SJCRH30 (cell line): ENCODE data around the gene ADAM15. TPM values are rescaled to one million over a fixed set of nuclear protein-coding genes. Genes with fewer than 3 reads are reported as not detected.

ENCODE experiments used
- DNase-seq, 2 experiments: peaks; one replicate each; pipeline ENCODE4 v3.0.0-alpha.2; 2015 to 2020
- H3K27ac ChIP-seq: fragments of 250-450 bp; sonication (Bioruptor Pico); 2 replicates; pipeline ENCODE4 v1.5.1; 2020; ENCODE audit warnings: mild to moderate bottlenecking, moderate library complexity
- H3K27me3 ChIP-seq: fragments of 250-450 bp; sonication (Bioruptor Pico); 2 replicates; pipeline ENCODE4 v1.5.1; 2020; ENCODE audit warnings: mild to moderate bottlenecking, moderate library complexity
- H3K36me3 ChIP-seq: fragments of 250-450 bp; sonication (Bioruptor Pico); 2 replicates; pipeline ENCODE4 v1.5.1; 2020; ENCODE audit warnings: mild to moderate bottlenecking, moderate library complexity
- H3K4me1 ChIP-seq: fragments of 250-450 bp; sonication (Bioruptor Pico); 2 replicates; pipeline ENCODE4 v1.5.1; 2020; ENCODE audit warnings: mild to moderate bottlenecking, moderate library complexity
- H3K4me3 ChIP-seq: fragments of 250-450 bp; sonication (Bioruptor Pico); 2 replicates; pipeline ENCODE4 v1.5.1; 2020; ENCODE audit warnings: mild to moderate bottlenecking, moderate library complexity
- H3K9me3 ChIP-seq: fragments of 250-450 bp; sonication (Bioruptor Pico); replicated peaks from 2 replicates; pipeline ENCODE4 v1.5.1; 2020; ENCODE audit warnings: mild to moderate bottlenecking, moderate library complexity
- total RNA-seq: library from RNA; depleted of rRNA; stranded (reverse); fragments of >200 nt; shearing (Covaris generic); gene quantifications from 2 replicates; pipeline ENCODE4 v1.2.3, GENCODE V29; 2014; rRNA removed

The ADAM15 gene, protein sequence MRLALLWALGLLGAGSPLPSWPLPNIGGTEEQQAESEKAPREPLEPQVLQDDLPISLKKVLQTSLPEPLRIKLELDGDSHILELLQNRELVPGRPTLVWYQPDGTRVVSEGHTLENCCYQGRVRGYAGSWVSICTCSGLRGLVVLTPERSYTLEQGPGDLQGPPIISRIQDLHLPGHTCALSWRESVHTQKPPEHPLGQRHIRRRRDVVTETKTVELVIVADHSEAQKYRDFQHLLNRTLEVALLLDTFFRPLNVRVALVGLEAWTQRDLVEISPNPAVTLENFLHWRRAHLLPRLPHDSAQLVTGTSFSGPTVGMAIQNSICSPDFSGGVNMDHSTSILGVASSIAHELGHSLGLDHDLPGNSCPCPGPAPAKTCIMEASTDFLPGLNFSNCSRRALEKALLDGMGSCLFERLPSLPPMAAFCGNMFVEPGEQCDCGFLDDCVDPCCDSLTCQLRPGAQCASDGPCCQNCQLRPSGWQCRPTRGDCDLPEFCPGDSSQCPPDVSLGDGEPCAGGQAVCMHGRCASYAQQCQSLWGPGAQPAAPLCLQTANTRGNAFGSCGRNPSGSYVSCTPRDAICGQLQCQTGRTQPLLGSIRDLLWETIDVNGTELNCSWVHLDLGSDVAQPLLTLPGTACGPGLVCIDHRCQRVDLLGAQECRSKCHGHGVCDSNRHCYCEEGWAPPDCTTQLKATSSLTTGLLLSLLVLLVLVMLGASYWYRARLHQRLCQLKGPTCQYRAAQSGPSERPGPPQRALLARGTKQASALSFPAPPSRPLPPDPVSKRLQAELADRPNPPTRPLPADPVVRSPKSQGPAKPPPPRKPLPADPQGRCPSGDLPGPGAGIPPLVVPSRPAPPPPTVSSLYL
- 16.9 and 18.3 TPM in 2 replicates for total RNA-seq

- Histone ChIP-seq H3K4me1 (peaks cover 10% of the 10 kb centered on the region), H3K9me3 (no peaks in the 10 kb centered on the region), H3K4me3 (peak within 1 kb of the TSS; percentile 67), H3K27ac (peak within 1 kb of the TSS; percentile 67), H3K36me3 (no peaks in the 10 kb centered on the region), H3K27me3 (no peaks in the 10 kb centered on the region)
- peak; percentile 89 to 91 for DNase-seq
These were observed at the start of gene ADAM15 for GRCh38 chr1:155050560-155051341. Gene ADAM15, plus strand, starts transcription at chr1:155051316. Its CDS starts 71 bp downstream, at chr1:155051387.

GRCh38 chr1:155001425-155001674 lies 49.8 kb upstream of the ADAM15 start:
- H3K4me1 ChIP-seq, result no peaks in the 10 kb centered on the region

DNA sequence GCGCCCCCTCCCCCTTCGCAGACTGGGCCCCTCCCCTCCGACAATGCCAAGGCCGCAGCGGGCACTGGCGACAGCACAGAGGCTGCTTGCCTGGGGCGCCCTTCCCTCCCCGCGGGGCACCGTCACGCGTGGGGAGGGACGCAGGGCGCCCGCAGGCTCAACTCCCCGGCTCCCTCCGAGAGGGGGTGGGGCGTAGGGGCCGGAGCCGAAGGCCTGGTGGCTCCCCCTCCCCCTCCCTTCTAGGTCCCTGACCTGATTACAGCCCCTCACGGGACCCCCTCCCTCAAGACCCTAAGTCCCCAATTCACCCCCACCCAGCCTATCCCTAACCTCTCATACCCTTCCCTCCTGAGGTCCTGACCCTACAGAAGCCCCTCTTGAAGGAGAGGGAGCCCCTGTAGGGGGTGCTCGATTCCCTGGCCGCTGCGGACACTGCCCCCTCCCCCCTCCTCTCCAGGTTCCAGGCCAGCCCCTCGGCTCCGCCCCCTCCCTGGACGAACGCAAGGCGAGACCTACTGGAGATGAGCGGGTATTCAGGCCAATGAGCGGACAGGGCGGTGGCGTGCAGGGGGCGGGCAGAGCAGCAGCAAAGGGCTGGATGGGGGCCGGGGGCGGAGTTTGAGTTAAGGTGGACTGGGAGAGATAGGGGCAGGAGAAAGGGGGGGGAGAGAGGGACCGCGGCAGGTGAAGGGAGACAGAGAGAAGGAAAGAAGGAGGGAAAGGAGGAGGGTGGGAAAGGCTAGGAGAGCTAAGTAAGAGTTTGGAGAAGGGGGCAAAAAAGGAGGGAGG lies 49.2 kb upstream of the ADAM15 start:
- H3K27me3 ChIP-seq, result no peaks in the 10 kb centered on the region
- no peaks in the 10 kb centered on the region for H3K4me1 ChIP-seq
- H3K27ac ChIP-seq, result peak overlapping the region; percentile 82
- no peaks in the 10 kb centered on the region for H3K36me3 ChIP-seq
- peak overlapping the region; percentile 65 for H3K4me3 ChIP-seq
- DNase-seq, result peak; percentile 98 to 99
- H3K9me3 ChIP-seq, result no peaks in the 10 kb centered on the region

More at GRCh38 chr1:155001425-155001674, 49.8 kb upstream of the ADAM15 start:
- no peak for DNase-seq
- Histone ChIP-seq H3K36me3 (no peaks in the 10 kb centered on the region), H3K9me3 (no peaks in the 10 kb centered on the region), H3K27ac (peak overlapping the region; percentile 82), H3K27me3 (no peaks in the 10 kb centered on the region), H3K4me3 (peak overlapping the region; percentile 65)

GRCh38 chr1:155002464-155003226 lies 48.5 kb upstream of the ADAM15 start, which contains the start of gene ZBTB7B:
Gene ZBTB7B, plus strand, starts transcription at chr1:155002802. Its CDS starts 11,859 bp downstream, at chr1:155014661.
- Histone ChIP-seq H3K27me3 (no peaks in the 10 kb centered on the region), H3K4me3 (peak within 1 kb of the TSS; percentile 65), H3K9me3 (no peaks in the 10 kb centered on the region), H3K4me1 (no peaks in the 10 kb centered on the region), H3K36me3 (no peaks in the 10 kb centered on the region), H3K27ac (peak within 1 kb of the TSS; percentile 82)
- peak in 1 of 2 experiments; percentile 39 for DNase-seq

- Histone ChIP-seq H3K27me3 (no peaks in the 10 kb centered on the region), H3K36me3 (no peaks in the 10 kb centered on the region), H3K9me3 (no peaks in the 10 kb centered on the region), H3K27ac (no peak overlapping the region; the same call in 1 of the 2 replicates), H3K4me3 (peak overlapping the region; percentile 59), H3K4me1 (no peaks in the 10 kb centered on the region)
- peak; percentile 22 to 43 for DNase-seq
These were observed 47.8 kb upstream of the ADAM15 start for GRCh38 chr1:155003227-155003765.

GRCh38 chr1:155003766-155004351 lies 47.3 kb upstream of the ADAM15 start:
- peak overlapping the region; percentile 59 for H3K4me3 ChIP-seq
- no peaks in the 10 kb centered on the region for H3K27me3 ChIP-seq
- H3K9me3 ChIP-seq, result no peaks in the 10 kb centered on the region
- no peak overlapping the region; the same call in 1 of the 2 replicates for H3K27ac ChIP-seq
- no peaks in the 10 kb centered on the region for H3K36me3 ChIP-seq
- peak; percentile 54 to 64 for DNase-seq
- H3K4me1 ChIP-seq, result no peaks in the 10 kb centered on the region

DNA sequence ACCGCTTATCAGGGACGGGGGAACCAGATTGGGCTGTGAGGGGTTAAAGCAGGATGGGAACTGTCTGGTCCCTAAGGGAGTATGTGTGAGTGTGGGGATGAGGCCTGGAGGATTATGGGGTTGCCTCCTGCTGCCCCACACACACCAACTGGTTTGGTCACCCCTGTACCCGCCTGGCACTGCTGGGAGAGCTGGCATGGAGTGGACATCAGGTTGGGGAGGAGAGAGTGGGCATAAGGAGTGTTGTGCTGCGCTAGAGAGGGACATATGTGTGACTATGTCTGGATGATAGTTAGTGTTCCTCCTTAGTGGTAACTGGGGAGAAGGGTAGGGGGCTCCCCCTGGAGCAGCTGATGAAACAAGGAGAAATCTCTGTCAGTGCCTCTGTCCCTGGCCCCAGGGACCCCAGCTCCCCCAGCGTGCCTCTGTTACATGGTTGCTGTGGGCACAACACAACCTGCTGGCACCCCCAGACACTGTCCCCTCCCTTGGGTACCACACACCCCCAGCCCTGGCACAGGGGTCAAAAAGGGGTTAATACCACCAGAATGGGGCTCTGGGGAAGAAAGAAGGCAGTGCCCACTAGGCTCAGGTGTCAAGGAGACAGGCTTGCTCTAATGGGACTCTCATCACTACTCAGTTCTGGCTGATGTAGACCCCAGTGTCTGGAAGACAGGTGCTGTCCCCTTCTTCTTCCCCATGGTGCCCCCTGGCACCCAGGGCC lies 46.6 kb upstream of the ADAM15 start:
- Histone ChIP-seq H3K36me3 (no peaks in the 10 kb centered on the region), H3K9me3 (no peaks in the 10 kb centered on the region), H3K4me3 (peak overlapping the region; percentile 59), H3K27me3 (no peaks in the 10 kb centered on the region), H3K4me1 (no peaks in the 10 kb centered on the region), H3K27ac (no peak overlapping the region; the same call in 1 of the 2 replicates)
- DNase-seq, result no peak

DNA sequence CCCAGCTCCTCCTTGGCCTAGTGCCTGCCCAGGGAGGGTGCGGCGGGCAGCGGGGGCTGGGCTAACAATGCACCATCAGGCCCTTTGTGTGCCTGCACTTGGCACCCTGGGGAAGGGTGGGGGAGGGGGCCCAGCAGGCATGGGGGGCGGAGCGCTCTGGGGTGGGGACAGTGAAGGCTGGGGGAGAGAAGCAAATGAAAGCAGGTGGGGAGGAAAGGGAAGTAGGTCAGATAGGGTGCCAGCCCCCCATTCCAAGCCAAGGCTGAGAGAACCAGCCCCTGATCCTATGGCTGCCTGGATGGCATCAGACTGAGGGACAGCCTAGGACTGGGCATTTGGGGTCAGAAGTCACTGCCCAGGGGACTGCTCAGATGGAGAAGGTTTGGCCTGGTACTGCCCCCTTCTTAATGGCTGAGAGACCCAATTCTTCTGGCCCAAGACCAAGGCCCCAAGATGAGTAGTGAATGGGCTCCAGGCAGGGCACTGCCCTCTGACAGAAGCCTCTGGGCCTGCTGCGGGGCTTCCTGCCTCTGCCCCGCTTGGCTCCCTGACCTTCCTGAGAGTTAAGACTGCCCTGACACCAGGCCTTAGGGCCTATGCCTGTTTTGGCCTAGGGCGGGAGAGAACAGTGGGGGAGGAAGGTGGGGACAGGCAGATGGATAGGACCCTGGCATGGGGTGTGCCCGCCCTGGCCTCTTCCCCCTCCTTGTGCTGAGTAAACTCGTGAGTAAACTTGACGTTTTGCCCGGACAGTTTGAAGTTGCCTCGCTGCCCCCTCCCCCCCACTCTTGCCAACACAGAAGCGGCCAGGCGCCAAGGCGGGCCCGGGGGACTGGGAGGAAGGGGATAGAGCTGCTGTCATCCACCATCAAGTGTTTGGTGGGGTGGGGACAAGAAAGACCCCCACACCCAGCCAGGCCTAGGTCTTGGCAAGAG lies 45.8 kb upstream of the ADAM15 start:
- DNase-seq, result no peak
- Histone ChIP-seq H3K9me3 (no peaks in the 10 kb centered on the region), H3K27ac (no peak overlapping the region), H3K4me1 (no peaks in the 10 kb centered on the region), H3K36me3 (no peaks in the 10 kb centered on the region), H3K4me3 (no peak overlapping the region), H3K27me3 (no peaks in the 10 kb centered on the region)

- Histone ChIP-seq H3K9me3 (no peaks in the 10 kb centered on the region), H3K36me3 (no peaks in the 10 kb centered on the region), H3K27me3 (no peaks in the 10 kb centered on the region), H3K4me3 (no peak overlapping the region), H3K27ac (no peak overlapping the region), H3K4me1 (no peaks in the 10 kb centered on the region)
- DNase-seq, result peak; percentile 24 to 46
These were observed 44.5 kb upstream of the ADAM15 start for GRCh38 chr1:155006601-155007101.

GRCh38 chr1:155007251-155007828 lies 43.8 kb upstream of the ADAM15 start:
- Histone ChIP-seq H3K4me1 (no peaks in the 10 kb centered on the region), H3K4me3 (no peak overlapping the region), H3K27me3 (no peaks in the 10 kb centered on the region), H3K27ac (no peak overlapping the region), H3K9me3 (no peaks in the 10 kb centered on the region), H3K36me3 (no peaks in the 10 kb centered on the region)
- no peak for DNase-seq
